PC-3 (cell line): Measurements from ENCODE around the gene LTBP3. TPM values are rescaled to one million over a fixed set of nuclear protein-coding genes. Genes with fewer than 3 reads are reported as not detected.

Experiments used
- ATAC-seq: fragments of 200-7000 bp; cut with Tn5 transposase; 2 replicates; pipeline ENCODE4 v1.9.1; 2020; ENCODE audit warnings: mild to moderate bottlenecking, moderate library complexity
- BruUV-seq: library from RNA; stranded (reverse); fragments of 400-500 nt; replicated peaks from 2 replicates; lab custom pipeline; 2021; lab: Mats Ljungman, UMichigan
- CTCF ChIA-PET: fragments of 300-600 bp; sonication (Branson Sonifier 250); formaldehyde crosslinking; loops from one replicate; lab custom pipeline; 2022; ENCODE audit warnings: antibody characterized with exemption; lab: Charles Lee
- POLR2A ChIA-PET: fragments of 300-600 bp; sonication (Branson Sonifier 250); formaldehyde crosslinking; loops from one replicate; lab custom pipeline; 2022; ENCODE audit warnings: antibody characterized with exemption; ENCODE audit not compliant: unreplicated experiment; lab: Charles Lee
- DNase-seq: peaks from one replicate; pipeline ENCODE4 v3.0.0-alpha.2; 2015
- H2AFZ ChIP-seq: fragments of 300-600 bp; sonication (generic); 2 replicates; pipeline ENCODE4 v1.6.0; 2016; ENCODE audit warnings: antibody characterized with exemption, low read length
- H3F3A ChIP-seq: fragments of 300-600 bp; sonication (generic); one replicate; pipeline ENCODE4 v1.6.0; 2017; ENCODE audit warnings: antibody characterized with exemption, low read length, control low read depth, mild to moderate bottlenecking; ENCODE audit not compliant: unreplicated experiment
- H3K27ac ChIP-seq: fragments of 300-600 bp; sonication (generic); 2 replicates; pipeline ENCODE4 v1.5.1; 2016; ENCODE audit warnings: mild to moderate bottlenecking, low read length
- H3K27me3 ChIP-seq: fragments of 300-600 bp; sonication (generic); 2 replicates; pipeline ENCODE4 v1.6.1; 2016; ENCODE audit warnings: low read length, mixed read lengths
- H3K36me3 ChIP-seq: fragments of 300-600 bp; sonication (generic); 2 replicates; pipeline ENCODE4 v1.6.1; 2016; ENCODE audit warnings: low read depth, mixed run types, low read length, mixed read lengths
- H3K4me1 ChIP-seq: fragments of 300-600 bp; sonication (generic); 2 replicates; pipeline ENCODE4 v1.5.1; 2016; ENCODE audit warnings: low read length; ENCODE audit not compliant: insufficient read depth
- H3K4me2 ChIP-seq: fragments of 300-600 bp; sonication (generic); 2 replicates; pipeline ENCODE4 v1.6.0; 2016; ENCODE audit warnings: low read length
- H3K4me3 ChIP-seq: fragments of 300-600 bp; sonication (generic); 2 replicates; pipeline ENCODE4 v1.5.1; 2016; ENCODE audit warnings: mild to moderate bottlenecking, low read length, mixed read lengths
- H3K79me2 ChIP-seq: fragments of 300-600 bp; sonication (generic); 2 replicates; pipeline ENCODE4 v1.6.1; 2017; ENCODE audit warnings: low read length, mixed read lengths
- H3K9ac ChIP-seq: fragments of 300-600 bp; sonication (generic); 2 replicates; pipeline ENCODE4 v1.6.0; 2016; ENCODE audit warnings: mild to moderate bottlenecking, low read length
- H3K9me2 ChIP-seq: fragments of 300-600 bp; sonication (generic); replicated peaks from 2 replicates; pipeline ENCODE4 v1.6.1; 2016; ENCODE audit warnings: mixed run types, low read length, mixed read lengths
- H3K9me3 ChIP-seq: fragments of 300-600 bp; sonication (generic); 2 replicates; pipeline ENCODE4 v1.6.1; 2016; ENCODE audit warnings: low read length, mixed read lengths
- H4K20me1 ChIP-seq: fragments of 300-600 bp; sonication (generic); 2 replicates; pipeline ENCODE4 v1.6.1; 2016; ENCODE audit warnings: low read length, mixed read lengths
- CTCF ChIP-seq: fragments of 300-600 bp; sonication (generic); conservative IDR thresholded peaks from 2 replicates; pipeline ENCODE4 v1.5.1; 2017; ENCODE audit warnings: antibody characterized with exemption, low read depth, mild to moderate bottlenecking, low read length
- EZH2 ChIP-seq: fragments of 300-600 bp; sonication (generic); IDR thresholded peaks from one replicate; pipeline ENCODE4 v1.6.1; 2017; ENCODE audit warnings: antibody characterized with exemption, mild to moderate bottlenecking, low read length; ENCODE audit not compliant: unreplicated experiment
- EZH2phosphoT487 ChIP-seq: fragments of 300-600 bp; sonication (generic); IDR thresholded peaks from 2 replicates; pipeline ENCODE4 v1.6.1; 2018; ENCODE audit warnings: mild to moderate bottlenecking, antibody characterized with exemption, low read length, borderline replicate concordance
- intact Hi-C: fragments of 100-400 bp; cut with micrococcal nuclease; formaldehyde crosslinking; loops from 2 replicates; pipeline ENCODE4 v1.9.0; 2023
- total RNA-seq: library from RNA; depleted of rRNA; stranded (reverse); fragments of >200 nt; gene quantifications from 2 replicates; pipeline ENCODE4 v1.2.3, GENCODE V29; 2014

Gene LTBP3
- total RNA-seq, 1 experiment from 2014 or later = 197 TPM

GRCh38 chr11:65590240-65590738, 32.1 kb upstream of the LTBP3 start:
- Histone ChIP-seq H3K79me2 (no peaks in the 10 kb centered on the region), H4K20me1 (no peaks in the 10 kb centered on the region), H3K4me2 (no peak overlapping the region), H3K9me3 (no peaks in the 10 kb centered on the region), H3K36me3 (peaks cover 5% of the 10 kb centered on the region), H3F3A (no peaks in the 10 kb centered on the region), H3K9me2 (no peaks in the 10 kb centered on the region), H3K4me1 (no peaks in the 10 kb centered on the region), H3K27me3 (no peaks in the 10 kb centered on the region), H3K4me3 (no peak overlapping the region), H3K27ac (no peak overlapping the region), H3K9ac (no peak overlapping the region), H2AFZ (no peak overlapping the region)
- ATAC-seq (no peak), DNase-seq (no peak)
- intact Hi-C loops = no loop called here
- ChIA-PET CTCF (no interaction called here), POLR2A (no interaction called here)
- BruUV-seq = no TSS peak
- no peak for TF ChIP-seq EZH2phosphoT487
- no peak for TF ChIP-seq CTCF
- no peak for TF ChIP-seq EZH2

GRCh38 chr11:65589444-65590239, 31.5 kb upstream of the LTBP3 start:
- Histone ChIP-seq H2AFZ (no peak overlapping the region), H3K4me3 (no peak overlapping the region), H3K27ac (no peak overlapping the region), H3K79me2 (no peaks in the 10 kb centered on the region), H3K9ac (no peak overlapping the region), H3K9me2 (no peaks in the 10 kb centered on the region), H3F3A (no peaks in the 10 kb centered on the region), H3K4me2 (no peak overlapping the region), H3K4me1 (no peaks in the 10 kb centered on the region), H3K27me3 (no peaks in the 10 kb centered on the region), H3K36me3 (peaks cover 5% of the 10 kb centered on the region), H3K9me3 (no peaks in the 10 kb centered on the region), H4K20me1 (no peaks in the 10 kb centered on the region)
- no TSS peak for BruUV-seq
- ATAC-seq (no peak), DNase-seq (no peak)
- TF ChIP-seq EZH2phosphoT487 = no peak
- TF ChIP-seq CTCF = no peak
- TF ChIP-seq EZH2 = no peak
- POLR2A ChIA-PET = no interaction called here
- intact Hi-C loops = no loop called here
- CTCF ChIA-PET = no interaction called here
